IPS-NIHi7 (cell line): ENCODE data around the gene SEPTIN2.
"Not testable (repeated sequence)": the region's sequence is repeated elsewhere in the genome, so short reads cannot be mapped to it uniquely, and the experiment has no call there.

Source experiments
- DNase-seq: peaks from one replicate; pipeline ENCODE4 v3.0.0; 2012; ENCODE audit warnings: mixed read lengths; ENCODE audit errors: extremely low spot score

The SEPTIN2 gene

DNA sequence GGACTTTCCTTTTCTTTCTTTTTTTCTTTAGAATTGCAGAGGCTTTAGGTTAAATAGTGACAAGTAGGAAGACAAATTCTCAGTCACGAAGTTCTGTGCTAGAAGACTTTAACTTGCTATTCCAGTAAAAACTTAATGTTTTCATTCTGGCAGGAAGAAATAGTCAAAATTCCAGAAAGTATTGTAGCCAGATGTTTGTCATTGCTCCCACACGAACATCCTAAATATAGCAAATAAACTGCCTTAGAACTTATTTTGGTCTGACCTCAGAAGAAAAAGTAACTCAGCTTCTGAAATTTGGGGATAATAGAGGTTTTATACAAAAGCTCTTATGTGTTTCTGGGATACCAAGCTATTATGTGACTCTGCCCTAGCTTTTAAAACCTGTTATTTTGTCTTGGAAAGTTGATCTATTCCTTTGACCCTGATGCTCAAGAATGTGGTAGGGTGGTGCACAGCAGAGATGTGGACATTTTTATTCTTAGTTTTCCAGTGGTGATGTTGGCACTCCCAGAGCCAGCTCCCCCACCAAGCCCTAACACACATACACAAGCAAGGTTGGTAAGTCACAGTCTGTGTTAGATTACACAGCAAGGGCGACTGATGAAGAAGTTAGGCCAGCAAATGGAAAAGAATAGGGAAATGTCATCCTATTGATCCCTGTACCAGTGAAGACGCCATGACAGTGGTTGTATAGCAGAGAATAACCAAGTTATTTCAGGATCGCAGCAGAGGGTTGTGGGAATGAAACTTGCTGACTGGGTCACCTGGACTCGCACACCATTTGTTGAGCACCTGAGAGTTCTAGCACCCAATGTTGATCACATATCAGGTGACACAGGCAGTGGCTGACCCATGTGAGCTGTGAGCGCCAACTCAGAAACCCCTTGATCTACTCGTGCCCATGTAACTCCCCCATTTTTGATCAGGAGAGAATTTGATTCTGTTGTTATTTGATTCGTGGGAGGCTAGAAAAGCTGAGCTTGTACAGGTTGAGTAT is 64.1 kb downstream of the SEPTIN2 start:
- no peak for DNase-seq

GRCh38 chr2:241381872-241382271 is 66.1 kb downstream of the SEPTIN2 start:
- no peak for DNase-seq

- DNase-seq, result not testable (repeated sequence)
Observed at GRCh38 chr2:241385450-241385849, 69.7 kb downstream of the SEPTIN2 start.

GRCh38 chr2:241386519-241386918 is 70.8 kb downstream of the SEPTIN2 start:
- DNase-seq, result no peak

- DNase-seq, result no peak
Observed at GRCh38 chr2:241389697-241390096, 74.0 kb downstream of the SEPTIN2 start.

GRCh38 chr2:241390301-241391206 is 74.8 kb downstream of the SEPTIN2 start:
- no peak for DNase-seq

DNA sequence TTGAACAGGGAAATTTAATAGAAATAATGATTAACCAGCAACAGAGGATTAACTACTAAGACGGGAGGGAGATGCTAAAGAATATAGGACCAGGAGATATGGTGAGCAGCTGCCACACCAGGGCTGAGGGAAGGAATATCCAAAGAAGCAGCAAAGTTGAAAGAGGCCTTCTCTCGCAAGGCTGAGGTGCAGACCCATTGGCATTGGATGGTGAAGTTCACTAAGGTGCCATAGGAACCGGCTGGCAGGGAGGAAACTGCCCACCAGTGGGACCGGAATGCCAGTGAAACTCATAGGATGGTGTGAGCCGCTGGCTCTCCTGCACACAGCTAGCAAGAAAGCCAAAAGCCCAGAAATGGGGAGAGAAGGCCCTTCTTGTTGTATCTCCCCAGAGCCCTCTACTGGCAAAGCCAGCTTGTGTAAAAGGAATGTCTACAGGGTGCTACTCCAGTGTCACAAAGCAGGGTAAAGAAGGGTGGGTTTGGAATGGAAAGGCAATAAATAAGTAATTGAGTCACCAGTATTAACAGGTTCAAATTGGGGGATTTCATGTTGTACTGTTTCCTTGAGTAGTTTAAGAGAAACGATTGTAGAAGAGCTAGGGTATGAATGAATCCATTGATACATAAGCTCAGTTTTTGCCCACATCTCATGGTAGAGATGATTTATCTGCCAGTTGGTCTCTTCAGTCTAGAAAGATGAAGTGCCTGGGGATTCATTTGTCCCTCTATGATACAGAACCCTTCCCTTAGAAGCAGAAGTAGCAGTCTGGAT is 76.4 kb downstream of the SEPTIN2 start:
- peak; percentile 77 for DNase-seq

- DNase-seq, result not testable (repeated sequence)
Observed at GRCh38 chr2:241392753-241393152, 77.0 kb downstream of the SEPTIN2 start.

- DNase-seq, result no peak
Observed at GRCh38 chr2:241393524-241394196, 77.9 kb downstream of the SEPTIN2 start.

DNA sequence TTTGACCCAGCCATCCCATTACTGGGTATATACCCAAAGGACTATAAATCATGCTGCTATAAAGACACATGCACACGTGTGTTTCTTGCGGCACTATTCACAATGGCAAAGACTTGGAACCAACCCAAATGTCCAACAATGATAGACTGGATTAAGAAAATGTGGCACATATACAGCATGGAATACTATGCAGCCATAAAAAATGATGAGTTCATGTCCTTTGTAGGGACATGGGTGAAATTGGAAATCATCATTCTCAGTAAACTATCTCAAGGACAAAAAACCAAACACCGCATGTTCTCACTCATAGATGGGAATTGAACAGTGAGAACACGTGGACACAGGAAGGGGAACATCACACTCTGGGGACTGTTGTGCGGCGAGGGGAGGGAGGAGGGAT is 81.1 kb downstream of the SEPTIN2 start:
- not testable (repeated sequence) for DNase-seq

GRCh38 chr2:241399941-241400922 is 84.5 kb downstream of the SEPTIN2 start:
- DNase-seq, result no peak
